HG02610 (cell line): ENCODE results near the gene EZH2.

Experiments used
- ATAC-seq: cut with Tn5 transposase; IDR thresholded peaks from one replicate; pipeline ENCODE4 v1.9.1; 2021; ENCODE audit warnings: mild to moderate bottlenecking, moderate library complexity; ENCODE audit not compliant: unreplicated experiment

The EZH2 gene

GRCh38 chr7:148774471-148774870, 109.6 kb downstream of the EZH2 start:
- ATAC-seq: no peak

- ATAC-seq: peak; percentile 89
Observed at GRCh38 chr7:148773334-148773733, 110.8 kb downstream of the EZH2 start.

- no peak for ATAC-seq
Observed at GRCh38 chr7:148772297-148773089, 111.6 kb downstream of the EZH2 start.

DNA sequence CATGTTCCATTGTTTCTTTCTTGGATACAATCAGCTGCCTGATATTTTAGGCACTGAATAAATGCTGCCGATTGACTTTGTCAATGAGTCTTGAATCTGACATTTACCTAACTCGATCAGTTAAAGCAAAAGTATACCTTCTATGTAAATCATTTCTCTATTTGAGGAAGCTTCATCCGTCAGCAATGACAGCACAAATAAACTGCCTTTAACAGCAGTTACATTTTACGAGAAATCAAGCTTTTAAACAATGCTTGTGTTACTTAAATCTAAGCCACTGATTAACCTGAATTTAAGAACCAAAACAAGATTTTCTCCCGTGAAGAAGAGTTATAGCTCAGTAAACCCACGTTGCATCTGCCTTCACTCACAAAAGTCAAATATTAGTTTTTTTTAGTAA, 114.1 kb downstream of the EZH2 start:
- ATAC-seq: no peak

GRCh38 chr7:148763622-148764021, 120.5 kb downstream of the EZH2 start:
- no peak for ATAC-seq

DNA sequence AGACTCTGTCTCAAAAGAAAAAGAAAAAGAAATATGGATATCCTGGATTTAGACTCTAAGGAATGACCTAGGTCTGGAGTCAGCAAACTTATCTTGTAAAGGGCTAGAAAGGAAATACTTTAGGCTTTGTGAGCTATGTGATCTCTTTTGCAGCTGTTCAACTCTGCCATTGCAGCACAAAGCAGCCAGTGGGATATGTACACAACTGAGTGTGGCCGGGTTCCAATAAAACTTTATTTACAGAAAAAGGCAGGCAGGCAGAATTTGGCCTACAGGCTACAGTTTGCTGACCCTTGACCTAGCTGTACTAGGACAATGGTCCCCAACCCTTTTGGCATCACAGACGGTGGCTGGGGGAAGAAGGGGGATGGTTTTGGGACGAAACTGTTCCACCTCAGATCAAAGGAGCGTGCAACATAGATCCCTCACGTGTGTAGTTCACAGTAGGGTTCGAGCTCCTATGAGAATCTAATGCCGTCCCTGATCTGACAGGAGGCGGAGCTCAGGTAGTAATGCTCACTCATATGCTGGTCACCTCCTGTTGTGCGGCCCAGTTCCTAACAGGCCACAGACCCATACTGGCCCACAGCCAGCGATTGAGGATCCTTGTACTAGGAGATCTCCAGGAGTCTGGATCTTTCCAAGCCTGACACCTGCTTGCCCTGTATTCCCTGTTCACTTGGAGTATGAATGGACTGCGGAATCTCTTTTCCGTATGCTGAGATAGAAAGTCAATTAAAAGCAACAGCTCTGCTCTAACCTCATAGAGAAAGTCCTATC, 122.4 kb downstream of the EZH2 start:
- ATAC-seq: no peak
